ENCODE results near the gene RNF150. TPM values are rescaled to one million over a fixed set of nuclear protein-coding genes. Genes with fewer than 3 reads are reported as not detected.

The RNF150 gene
- total and polyA plus RNA-seq, 2 of the 8 experiments (the other 6 are each of a cell fraction or from before 2014, with no cell fraction given): 3.4 to 4.8 TPM

DNA sequence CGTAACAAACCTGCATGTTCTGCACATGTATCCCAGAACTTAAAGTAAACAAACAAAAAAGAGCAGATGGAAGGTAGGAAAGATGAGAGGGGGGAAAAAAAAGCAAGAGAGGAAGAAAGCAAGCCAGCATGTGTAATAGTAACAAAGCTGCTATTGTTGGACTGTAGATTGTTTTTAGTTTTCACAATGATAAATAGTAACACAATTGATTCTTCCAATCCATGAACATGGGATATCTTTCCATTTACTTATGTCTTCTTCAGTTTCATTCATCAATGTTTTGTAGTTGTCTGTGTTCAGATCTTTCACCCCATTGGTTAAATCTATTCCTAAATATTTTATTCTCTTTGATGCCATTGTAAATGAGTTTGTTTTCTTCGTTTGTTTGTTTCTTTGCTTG is 292.1 kb downstream of the RNF150 start:
- CTCF ChIA-PET (ENCODE audit: partially characterized antibody): interaction anchor here (0.7 kb wide), 1 partner anchor 88 kb away, joined by 3 read pairs; no protein-coding TSS in a partner anchor
- TF ChIP-seq SIN3A (conservative IDR thresholded peaks at IDR 0.05 in 1 of 2, IDR thresholded peaks at IDR 0.05 in 1 of 2; ENCODE audit: low read depth in 1 of 2, low read length in 2 of 2): no peak

More for the DNA sequence above, 292.1 kb downstream of the RNF150 start:
- H2BK15ac ChIP-seq (ENCODE audit: low read length): no peak overlapping the region
- H3K9ac ChIP-seq (replicated peaks in 1 of 4; ENCODE audit: extremely low read depth in 1 of 4, low read depth in 3 of 4, low read length in 3 of 4): no peak overlapping the region
- no peak overlapping the region for H3K4me3 ChIP-seq (ENCODE audit: extremely low read depth in 1 of 4, insufficient read depth in 2 of 4, low read depth in 3 of 4, low read length in 4 of 4)
- POLR2A ChIA-PET (ENCODE audit: partially characterized antibody): no interaction called here
- H3K4ac ChIP-seq (replicated peaks; ENCODE audit: insufficient read length, low read depth, low read length): no peak overlapping the region
- H3K14ac ChIP-seq (ENCODE audit: insufficient read length): no peak overlapping the region
- H2BK120ac ChIP-seq (replicated peaks; ENCODE audit: low read depth, low read length): no peak overlapping the region
- no peak overlapping the region for H4K91ac ChIP-seq (replicated peaks; ENCODE audit: insufficient read length, low read length)
- no peak overlapping the region for H3K23ac ChIP-seq (ENCODE audit: insufficient read length)
- no peaks in the 10 kb centered on the region for H3K23me2 ChIP-seq (ENCODE audit: low read depth, low read length)
- H3K18ac ChIP-seq (ENCODE audit: extremely low read depth, low read length): no peak overlapping the region
- no peaks in the 10 kb centered on the region for H3K36me3 ChIP-seq (ENCODE audit: control insufficient read depth in 2 of 4, insufficient read depth in 4 of 4, low read length in 3 of 4)
- no peak for FAIRE-seq
- H3K4me2 ChIP-seq (ENCODE audit: insufficient read depth in 1 of 2, low read depth in 2 of 2, low read length in 2 of 2): no peak overlapping the region
- no peaks in the 10 kb centered on the region for H3K4me1 ChIP-seq (replicated peaks in 1 of 4; ENCODE audit: control insufficient read depth in 3 of 4, insufficient read depth in 4 of 4, low read length in 3 of 4)
- H2BK20ac ChIP-seq (ENCODE audit: low read length): no peak overlapping the region
- H3K27me3 ChIP-seq (replicated peaks in 1 of 4; ENCODE audit: control insufficient read depth in 3 of 4, extremely low read depth in 1 of 4, insufficient read depth in 3 of 4, low read length in 3 of 4): no peaks in the 10 kb centered on the region
- no peak overlapping the region for H2AK5ac ChIP-seq (ENCODE audit: low read depth, low read length)
- no peaks in the 10 kb centered on the region for H3K9me3 ChIP-seq (ENCODE audit: insufficient read depth in 2 of 2, low read depth in 1 of 2, low read length in 1 of 2)
- no peak overlapping the region for H2BK5ac ChIP-seq (ENCODE audit: low read depth, low read length)
- no peak overlapping the region for H4K8ac ChIP-seq (ENCODE audit: extremely low read depth, insufficient read depth, low read length)
- H3K56ac ChIP-seq (replicated peaks; ENCODE audit: insufficient read length, low read depth, low read length): no peak overlapping the region
- H4K20me1 ChIP-seq (replicated peaks in 1 of 2; ENCODE audit: control insufficient read depth in 1 of 2, insufficient read depth in 2 of 2, low read length in 2 of 2): no peaks in the 10 kb centered on the region
- H4K5ac ChIP-seq (ENCODE audit: insufficient read length, low read depth, low read length): no peak overlapping the region
- whole genome bisulfite sequencing, 2 experiments (ENCODE audit: extremely low coverage in 1 of 2, insufficient coverage in 1 of 2, insufficient read length in 1 of 2, insufficient replicate concordance in 2 of 2, low coverage in 1 of 2, low lambda C conversion rate in 2 of 2, missing lambda C conversion rate in 1 of 2): 74% methylated on average over 2 of the region's 2 CpGs; no CpG with 5 or more reads in 1 of the 2 experiments
- H3K79me2 ChIP-seq (ENCODE audit: control insufficient read depth in 1 of 2, insufficient read depth in 2 of 2, low read length in 2 of 2): no peaks in the 10 kb centered on the region
- H2BK12ac ChIP-seq (ENCODE audit: low read depth, low read length): no peak overlapping the region
- no peak for DNase-seq (ENCODE audit: low read depth in 1 of 2, low spot score in 2 of 2)
- H2AFZ ChIP-seq (ENCODE audit: low read length): no peak overlapping the region
- H3K79me1 ChIP-seq (ENCODE audit: low read depth, low read length): no peaks in the 10 kb centered on the region
- no peak overlapping the region for H3K27ac ChIP-seq (ENCODE audit: low read depth, low read length)

Measured in H1 (cell line).